Stromal cell of bone marrow (primary cell): ENCODE data around the gene AJAP1.
"Not testable (repeated sequence)": the region's sequence is repeated elsewhere in the genome, so short reads cannot be mapped to it uniquely, and the experiment has no call there.

Experiments used
- DNase-seq: peaks from one replicate; pipeline ENCODE4 v3.0.0-alpha.2; 2012; ENCODE audit warnings: low read depth

AJAP1 gene

DNA sequence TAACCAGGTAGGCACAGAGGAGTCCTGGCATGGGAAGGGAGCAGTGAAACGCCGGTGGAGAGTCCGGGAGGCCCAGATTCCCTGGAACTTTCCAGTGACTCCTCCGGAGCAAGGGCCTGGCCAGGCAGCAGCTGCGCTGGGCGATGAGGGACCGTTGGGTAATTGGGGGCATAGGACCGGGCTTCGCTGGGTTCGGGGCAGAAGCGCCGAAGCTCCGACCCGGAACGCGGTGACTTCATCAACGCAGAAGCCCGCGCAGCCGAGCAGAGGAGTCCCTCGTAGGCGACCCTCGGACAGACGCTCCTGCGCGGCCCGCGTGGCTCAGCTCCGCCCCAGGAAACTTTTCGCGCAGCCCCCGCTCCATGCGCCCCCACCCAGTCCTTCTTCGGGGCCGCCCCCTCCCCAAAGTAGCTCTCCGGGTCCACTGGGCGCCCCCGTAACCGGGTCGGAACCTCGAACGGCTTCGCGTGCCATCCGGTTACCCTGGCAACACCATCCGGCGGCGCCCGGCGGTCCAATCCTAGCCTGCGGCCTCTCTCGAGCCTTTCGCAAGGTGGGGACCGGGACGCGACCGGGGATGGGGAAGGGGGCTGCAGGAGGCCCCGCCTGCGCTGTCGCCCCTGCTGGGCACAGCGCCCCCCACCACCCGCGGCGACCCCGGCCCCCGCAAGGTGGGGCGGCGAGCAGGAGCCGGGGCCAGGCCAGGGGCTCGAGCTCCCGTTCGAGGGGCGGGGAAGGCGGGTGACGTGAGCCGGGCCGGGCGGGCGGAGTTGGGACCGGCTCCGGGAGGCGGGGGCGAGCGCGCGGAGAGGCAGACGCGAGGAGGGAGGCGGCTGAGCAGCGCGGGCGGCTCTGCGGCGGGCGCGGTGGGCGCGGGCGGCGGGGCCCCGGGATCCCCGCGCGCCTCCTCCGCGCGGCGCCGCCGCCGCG lies at the start of gene AJAP1:
Gene AJAP1, plus strand, starts transcription at position 814 of the 930 bp plus-strand sequence. CDS start 817 bp downstream, outside the sequence.
- no peak for DNase-seq

DNA sequence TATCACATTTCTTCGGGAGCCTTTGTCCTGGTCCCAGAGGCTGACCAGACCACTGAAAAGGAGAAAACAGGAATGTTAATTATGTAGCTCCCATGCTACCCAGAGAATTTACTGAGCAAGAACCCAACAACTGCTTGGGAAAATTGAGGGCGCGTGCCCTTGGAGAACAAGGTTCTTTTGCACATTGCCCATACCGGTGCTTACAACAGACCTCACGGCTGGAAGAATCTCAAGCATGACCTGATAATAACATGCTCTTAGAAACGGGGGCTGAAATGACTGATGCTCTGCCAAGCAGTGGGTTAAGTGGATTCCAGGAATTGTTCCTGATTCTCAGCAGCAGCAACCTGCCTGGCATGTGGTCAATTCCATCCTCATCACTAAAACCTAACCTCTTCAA lies 49.3 kb upstream of the AJAP1 start:
- DNase-seq, result no peak

GRCh38 chr1:4611563-4612341 lies 42.7 kb upstream of the AJAP1 start:
- no peak for DNase-seq

DNA sequence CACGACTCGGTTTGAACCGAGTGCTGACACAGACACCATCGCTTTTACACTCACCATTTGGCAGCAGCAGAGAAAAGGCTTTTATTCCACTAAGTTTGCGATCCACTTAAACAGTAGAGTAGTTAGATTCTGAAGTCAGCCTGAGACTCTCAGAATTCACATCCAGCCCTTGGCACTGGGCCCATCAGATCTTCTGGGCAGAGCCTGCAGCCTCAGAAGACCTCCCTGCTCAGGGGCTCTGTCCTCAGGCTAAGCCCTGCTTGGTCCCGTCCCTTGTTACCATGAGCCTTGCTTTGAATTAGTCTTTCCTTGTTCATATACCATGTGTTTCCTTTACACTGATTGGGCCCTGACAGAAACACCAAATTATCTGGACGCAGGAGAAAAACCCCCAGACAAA lies 41.4 kb upstream of the AJAP1 start:
- DNase-seq, result no peak

DNA sequence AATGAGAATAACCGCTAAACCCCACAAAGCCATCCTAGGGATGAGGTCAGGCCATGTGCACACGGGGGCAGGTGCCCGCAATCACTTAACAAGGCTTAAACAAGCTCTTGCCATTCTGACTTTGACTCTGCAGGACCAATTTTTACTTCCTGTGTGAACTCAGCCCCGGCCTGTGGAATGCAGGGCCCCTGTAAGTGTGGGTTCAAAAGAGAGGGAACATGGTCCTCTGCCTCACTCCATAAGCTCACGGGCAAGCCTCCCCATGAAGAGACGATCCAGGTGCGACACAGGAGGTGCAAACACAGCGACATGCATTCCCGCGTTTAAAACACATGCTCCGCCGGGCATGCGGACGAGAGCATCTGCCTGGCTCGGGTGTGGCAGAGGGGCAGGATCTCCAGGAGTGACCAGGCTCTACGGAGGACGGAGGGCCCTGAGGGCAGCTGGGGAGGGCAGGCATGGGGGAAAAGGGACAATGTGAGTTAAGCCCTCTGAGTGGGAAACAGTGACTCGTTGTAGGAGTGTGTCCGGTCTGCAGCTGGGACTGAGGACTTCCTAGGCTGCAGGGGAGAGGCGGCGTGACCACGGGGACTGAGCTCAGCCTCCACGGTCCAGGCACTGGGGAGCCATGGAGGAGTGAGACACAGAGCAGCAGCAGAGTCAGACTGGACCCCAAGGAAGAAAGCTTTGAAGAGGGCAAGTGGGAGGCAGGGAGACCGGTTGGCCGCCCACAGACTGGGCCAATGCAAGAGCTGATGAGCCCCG lies 40.6 kb upstream of the AJAP1 start:
- no peak for DNase-seq

DNA sequence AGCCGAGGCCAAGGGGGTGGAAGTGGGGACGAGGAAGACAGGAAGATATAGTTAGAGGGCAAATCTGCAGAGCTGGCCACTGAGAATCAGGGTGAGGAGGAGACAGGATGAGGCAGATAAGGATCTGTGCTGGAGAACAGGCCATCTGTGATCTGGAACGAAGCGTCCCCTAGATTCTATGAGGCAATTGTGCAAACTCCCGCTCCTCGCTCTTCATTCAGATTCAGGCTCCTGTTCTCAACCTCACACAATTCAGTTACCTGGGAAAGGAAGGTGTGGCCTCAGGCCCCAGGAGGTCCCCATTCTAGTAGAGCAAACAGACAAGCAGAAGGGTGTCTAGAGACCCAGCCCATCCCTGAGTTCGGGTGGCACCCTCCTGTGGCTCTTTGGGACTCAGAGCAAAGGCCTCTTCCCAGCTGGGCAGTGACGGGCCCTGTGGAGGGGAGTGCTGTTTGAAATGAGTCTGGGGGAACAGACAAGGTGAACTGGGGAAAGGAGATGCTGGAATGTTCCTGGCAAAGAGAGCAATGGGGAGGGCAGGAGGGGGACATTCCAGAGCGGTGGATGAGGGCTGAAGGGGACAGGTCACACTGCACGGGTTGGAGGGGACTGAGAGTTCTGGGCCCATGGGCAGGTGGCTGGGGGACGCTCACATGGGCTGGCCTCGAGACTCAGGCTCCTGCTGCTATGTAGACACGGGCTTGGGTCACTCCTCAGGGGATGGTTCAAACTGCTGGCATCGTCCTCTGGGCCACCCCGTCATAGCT lies 39.9 kb upstream of the AJAP1 start:
- DNase-seq, result no peak

- DNase-seq, result no peak
Observed at GRCh38 chr1:4615138-4615470, 39.3 kb upstream of the AJAP1 start.

DNA sequence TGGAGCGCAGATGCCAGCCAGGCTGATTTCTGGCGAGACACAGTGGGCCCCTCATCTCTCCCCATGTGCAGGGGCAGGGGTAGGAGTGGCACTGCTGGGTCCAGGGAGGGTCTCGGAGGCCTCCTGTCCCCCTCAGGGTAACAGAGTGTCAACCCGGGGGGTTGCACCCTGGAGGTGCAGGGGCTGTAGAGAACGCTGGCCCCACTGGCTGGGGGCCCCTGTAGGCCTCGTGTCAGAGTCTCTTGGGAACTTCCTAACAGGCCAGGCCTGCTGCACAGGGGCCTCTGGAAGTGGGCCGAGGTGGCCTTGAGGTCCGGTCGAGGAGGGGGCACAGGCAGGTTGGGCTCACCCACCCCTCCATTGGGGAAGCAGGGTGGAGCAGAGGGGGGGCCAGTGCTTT lies 38.9 kb upstream of the AJAP1 start:
- DNase-seq, result no peak

GRCh38 chr1:4616831-4617465 lies 37.5 kb upstream of the AJAP1 start:
- no peak for DNase-seq

DNA sequence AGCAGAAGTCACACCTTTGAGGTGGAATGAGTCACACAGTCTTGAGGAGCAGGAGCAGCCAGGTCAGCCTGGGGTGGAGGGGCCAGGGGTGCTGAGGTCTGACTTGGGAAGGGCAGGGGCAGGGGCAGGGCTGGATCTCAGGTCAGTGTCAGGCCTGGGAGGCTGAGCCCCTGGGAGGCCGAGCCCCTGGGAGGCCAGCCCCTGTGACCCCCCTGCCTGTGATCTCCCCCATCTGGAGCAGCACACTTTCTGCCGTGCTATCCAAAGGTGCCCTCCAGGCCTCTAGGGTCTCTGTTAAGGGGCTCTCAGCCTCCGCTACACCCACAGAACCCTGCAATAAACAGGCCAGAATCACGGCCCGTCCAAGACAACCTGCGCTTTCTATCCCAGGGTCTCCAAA lies 36.9 kb upstream of the AJAP1 start:
- no peak for DNase-seq

DNA sequence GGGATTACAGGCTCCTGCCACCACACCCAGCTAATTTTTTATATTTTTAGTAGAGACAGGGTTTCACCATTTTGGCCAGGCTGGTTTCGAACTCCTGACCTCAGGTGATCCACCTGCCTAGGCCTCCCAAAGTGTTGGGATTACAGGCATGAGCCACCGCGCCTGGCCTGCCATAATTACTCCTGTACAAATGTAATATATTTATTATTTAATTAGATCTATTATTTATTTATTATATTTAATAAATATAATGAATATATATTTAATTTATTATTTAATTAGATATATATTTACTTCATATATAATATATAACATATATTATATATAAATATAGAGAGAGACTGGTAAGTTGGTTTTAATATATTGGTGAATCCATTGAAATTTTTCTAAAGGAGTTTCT lies 35.6 kb upstream of the AJAP1 start:
- not testable (repeated sequence) for DNase-seq

- no peak for DNase-seq
Observed at GRCh38 chr1:4621646-4622045, 32.8 kb upstream of the AJAP1 start.

- DNase-seq, result no peak
Observed at GRCh38 chr1:4622821-4623220, 31.6 kb upstream of the AJAP1 start.

- DNase-seq, result no peak
Observed at GRCh38 chr1:4624141-4624715, 30.2 kb upstream of the AJAP1 start.

GRCh38 chr1:4624801-4625200 lies 29.6 kb upstream of the AJAP1 start:
- no peak for DNase-seq

GRCh38 chr1:4626061-4626460 lies 28.3 kb upstream of the AJAP1 start:
- no peak for DNase-seq

DNA sequence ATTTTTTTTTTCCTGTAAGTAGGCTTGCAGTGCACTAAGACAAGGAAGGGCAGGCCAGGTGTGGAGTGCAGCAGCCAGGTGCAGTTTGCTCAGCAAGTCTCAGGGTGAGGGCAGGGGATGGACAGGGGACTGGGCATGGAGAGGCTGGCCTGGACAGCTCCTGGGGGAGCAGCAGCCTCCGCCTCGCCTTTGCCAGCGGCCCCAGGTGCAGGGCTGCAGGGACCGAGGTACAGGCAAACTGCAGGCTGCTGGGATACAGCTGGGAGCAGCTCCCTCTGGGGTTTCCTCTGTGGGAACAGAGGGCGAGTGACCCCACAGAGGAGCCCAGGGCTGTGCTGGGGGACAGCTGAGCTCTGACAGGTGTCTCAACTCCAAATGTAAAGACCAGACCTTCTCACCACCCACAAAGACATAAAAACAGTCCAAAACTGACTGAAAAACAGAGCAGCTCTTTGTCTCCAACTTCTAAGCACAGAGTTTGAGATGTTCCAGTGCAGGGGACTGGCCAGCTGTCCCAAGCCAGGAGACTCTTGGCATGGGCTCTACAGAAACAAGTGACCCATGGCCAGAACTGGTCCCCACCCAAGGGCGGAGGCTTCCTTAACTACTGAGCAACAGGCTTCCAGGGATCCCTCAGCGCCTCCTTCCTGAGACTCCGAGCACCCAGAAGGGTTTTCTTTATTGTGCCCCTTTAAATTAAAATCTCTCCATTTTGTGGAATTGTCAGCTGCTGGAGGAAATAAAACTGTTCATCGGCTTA lies 27.7 kb upstream of the AJAP1 start:
- DNase-seq, result no peak

DNA sequence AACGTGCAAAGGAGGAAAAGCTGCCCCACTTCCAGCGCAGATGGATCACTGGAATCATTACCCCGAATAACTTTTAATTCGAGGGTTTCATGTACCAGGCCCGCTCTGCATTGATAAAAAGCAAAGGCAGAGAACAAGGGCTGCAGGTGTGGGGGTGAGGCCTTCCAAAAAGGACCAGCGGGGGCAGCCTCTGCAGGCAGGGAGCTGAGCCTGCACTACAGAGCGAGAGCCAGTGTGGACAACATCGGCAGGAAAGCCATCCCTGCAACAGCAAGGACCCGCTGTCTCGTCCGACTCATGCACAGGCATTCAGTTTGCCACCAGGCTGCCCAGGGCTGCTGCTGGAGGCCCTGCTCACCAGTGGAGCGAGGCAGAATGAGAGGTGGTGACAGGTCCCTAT lies 27.1 kb upstream of the AJAP1 start:
- no peak for DNase-seq

DNA sequence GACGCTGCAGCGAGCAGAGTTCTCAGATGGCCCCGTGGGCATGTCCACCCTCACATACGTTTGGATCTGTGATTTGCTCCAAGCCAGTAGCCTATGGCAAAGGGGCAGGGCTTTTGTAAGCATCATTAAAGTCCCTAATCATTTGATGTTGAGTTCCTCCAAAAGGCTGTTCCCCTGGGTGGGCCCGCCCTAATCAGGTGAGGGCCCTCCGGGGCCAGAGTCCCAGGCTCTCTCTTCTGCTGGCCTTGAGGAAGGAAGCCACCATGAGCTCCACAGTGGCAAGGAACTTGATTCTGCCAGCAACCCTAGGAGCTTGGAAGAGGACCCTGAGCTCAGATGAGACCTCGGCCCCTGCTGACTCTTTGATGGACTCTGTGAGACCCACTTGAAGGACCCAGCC lies 25.4 kb upstream of the AJAP1 start:
- no peak for DNase-seq

DNA sequence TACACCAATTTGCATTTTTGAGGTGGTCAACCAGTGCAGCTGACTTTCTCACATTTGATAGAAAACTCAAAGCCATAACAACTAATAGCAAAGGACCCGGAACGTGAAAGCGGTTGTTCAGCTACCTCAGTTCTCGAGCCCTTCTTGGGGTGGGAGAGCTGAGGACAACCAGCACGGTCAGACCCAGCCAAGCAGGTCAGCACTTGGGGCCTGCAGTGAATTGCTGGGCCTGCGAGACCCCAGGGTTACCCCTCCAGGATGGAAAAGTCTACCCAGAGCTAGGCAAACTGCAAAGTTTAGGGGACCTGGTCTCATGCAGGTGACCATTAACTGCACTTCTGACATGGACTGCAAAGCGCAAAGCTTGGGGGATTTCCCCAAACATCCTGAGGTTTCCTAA lies 23.8 kb upstream of the AJAP1 start:
- no peak for DNase-seq
